H9 (cell line): ENCODE measurements around the gene IGFLR1. TPM values are rescaled to one million over a fixed set of nuclear protein-coding genes. Genes with fewer than 3 reads are reported as not detected.

Source experiments
- DNase-seq: peaks from one replicate; pipeline ENCODE4 v3.0.0-alpha.2; 2017
- H2AFZ ChIP-seq: one replicate; pipeline ENCODE4 v1.6.1; 2013; ENCODE audit warnings: mild to moderate bottlenecking, low read length, control low read depth, moderate library complexity
- H2AK5ac ChIP-seq: 2 replicates; pipeline ENCODE4 v1.6.1; 2013; ENCODE audit warnings: low read length, control low read depth, mixed read lengths; ENCODE audit not compliant: insufficient read length
- H2BK120ac ChIP-seq: one replicate; pipeline ENCODE4 v1.6.1; 2013; ENCODE audit warnings: low read depth, mild to moderate bottlenecking, low read length, control low read depth, inconsistent platforms; ENCODE audit not compliant: poor library complexity, severe bottlenecking
- H2BK12ac ChIP-seq: 2 replicates; pipeline ENCODE4 v1.6.1; 2013; ENCODE audit warnings: low read length, control low read depth, mixed read lengths, low read depth; ENCODE audit not compliant: insufficient read length
- H2BK15ac ChIP-seq: 2 replicates; pipeline ENCODE4 v1.6.1; 2013; ENCODE audit warnings: low read depth, low read length, control low read depth
- H2BK20ac ChIP-seq: one replicate; pipeline ENCODE4 v1.6.1; 2013; ENCODE audit warnings: low read depth, mild to moderate bottlenecking, low read length, control low read depth, inconsistent platforms; ENCODE audit not compliant: poor library complexity, severe bottlenecking
- H2BK5ac ChIP-seq: 2 replicates; pipeline ENCODE4 v1.6.1; 2013; ENCODE audit warnings: low read length, control low read depth, mixed read lengths; ENCODE audit not compliant: insufficient read length
- H3K14ac ChIP-seq: 2 replicates; pipeline ENCODE4 v1.6.1; 2013; ENCODE audit warnings: low read length, control low read depth; ENCODE audit not compliant: insufficient read depth
- H3K18ac ChIP-seq: 2 replicates; pipeline ENCODE4 v1.6.1; 2013; ENCODE audit warnings: low read depth, mild to moderate bottlenecking, mixed read lengths, low read length, control low read depth; ENCODE audit not compliant: insufficient read length
- H3K23ac ChIP-seq: 2 replicates; pipeline ENCODE4 v1.6.1; 2013; ENCODE audit warnings: low read length, control low read depth, mixed read lengths, low read depth; ENCODE audit not compliant: insufficient read length
- H3K23me2 ChIP-seq: 2 replicates; pipeline ENCODE4 v1.6.1; 2013; ENCODE audit warnings: low read depth, mild to moderate bottlenecking, mixed read lengths, low read length, control low read depth; ENCODE audit not compliant: insufficient read length, poor library complexity, severe bottlenecking
- H3K27ac ChIP-seq: 2 replicates; pipeline ENCODE4 v1.5.1; 2013; ENCODE audit warnings: low read length, control low read depth, mixed read lengths, low read depth; ENCODE audit not compliant: insufficient read length
- H3K27me3 ChIP-seq: 2 replicates; pipeline ENCODE4 v1.6.1; 2013; ENCODE audit warnings: low read length, control low read depth, inconsistent platforms; ENCODE audit not compliant: insufficient read depth
- H3K4ac ChIP-seq: 2 replicates; pipeline ENCODE4 v1.6.1; 2013; ENCODE audit warnings: low read depth, mild to moderate bottlenecking, control low read depth, inconsistent platforms, low read length, moderate library complexity
- H3K4me1 ChIP-seq: 2 replicates; pipeline ENCODE4 v1.6.1; 2013; ENCODE audit warnings: low read length, control low read depth, inconsistent platforms; ENCODE audit not compliant: insufficient read depth
- H3K4me2 ChIP-seq: 2 replicates; pipeline ENCODE4 v1.6.1; 2013; ENCODE audit warnings: low read length, control low read depth, mixed read lengths; ENCODE audit not compliant: insufficient read length, insufficient read depth
- H3K56ac ChIP-seq: 2 replicates; pipeline ENCODE4 v1.6.1; 2013; ENCODE audit warnings: low read depth, mild to moderate bottlenecking, mixed read lengths, low read length, control low read depth; ENCODE audit not compliant: insufficient read length
- H3K79me1 ChIP-seq: 2 replicates; pipeline ENCODE4 v1.6.1; 2013; ENCODE audit warnings: low read depth, mild to moderate bottlenecking, moderate library complexity, low read length, control low read depth, inconsistent platforms; ENCODE audit not compliant: insufficient read depth, poor library complexity, severe bottlenecking
- H3K79me2 ChIP-seq: 2 replicates; pipeline ENCODE4 v1.6.1; 2013; ENCODE audit warnings: low read length, control low read depth, inconsistent platforms; ENCODE audit not compliant: insufficient read depth
- H3K9ac ChIP-seq: 2 replicates; pipeline ENCODE4 v1.6.1; 2013; ENCODE audit warnings: low read length, control low read depth, mixed read lengths; ENCODE audit not compliant: insufficient read length; ENCODE audit errors: extremely low read depth
- H3K9me3 ChIP-seq: one replicate; pipeline ENCODE4 v1.6.1; 2013; ENCODE audit warnings: low read depth, low read length, inconsistent platforms; ENCODE audit not compliant: control insufficient read depth
- H3T11ph ChIP-seq: one replicate; pipeline ENCODE4 v1.6.1; 2013; ENCODE audit warnings: mild to moderate bottlenecking, low read length, control low read depth, inconsistent platforms
- H4K20me1 ChIP-seq: one replicate; pipeline ENCODE4 v1.6.1; 2013; ENCODE audit not compliant: control insufficient read depth, insufficient read length, insufficient read depth
- H4K5ac ChIP-seq: 2 replicates; pipeline ENCODE4 v1.6.1; 2013; ENCODE audit warnings: low read depth, mild to moderate bottlenecking, mixed read lengths, low read length, control low read depth; ENCODE audit not compliant: insufficient read length
- H4K8ac ChIP-seq: replicated peaks from 2 replicates; pipeline ENCODE4 v1.6.1; 2013; ENCODE audit warnings: low read length, control low read depth, mixed read lengths, low read depth; ENCODE audit not compliant: insufficient read length
- H4K91ac ChIP-seq: 2 replicates; pipeline ENCODE4 v1.6.1; 2013; ENCODE audit warnings: low read depth, mild to moderate bottlenecking, moderate library complexity, mixed read lengths, low read length, control low read depth; ENCODE audit not compliant: insufficient read length
- H3K27ac Mint-ChIP-seq, 3 experiments: 2 replicates in 2 of 3; 3 replicates in 1 of 3; pipeline ENCODE4 v1.8.0; 2020 to 2021; ENCODE audit warnings: mixed read lengths in 3 of 3, mild to moderate bottlenecking in 1 of 3, moderate library complexity in 1 of 3
- H3K27me3 Mint-ChIP-seq: 2 replicates; pipeline ENCODE4 v1.8.0; 2021; ENCODE audit warnings: low read depth, mild to moderate bottlenecking, moderate library complexity, mixed read lengths
- H3K36me3 Mint-ChIP-seq, 3 experiments: 2 replicates in 2 of 3; 3 replicates in 1 of 3; pipeline ENCODE4 v1.8.0; 2020 to 2021; ENCODE audit warnings: low read depth in 3 of 3, mixed read lengths in 3 of 3; ENCODE audit not compliant: insufficient read depth in 1 of 3
- H3K4me1 Mint-ChIP-seq, 2 experiments: 2 replicates each; pipeline ENCODE4 v1.8.0; 2020; ENCODE audit warnings: mixed read lengths in 2 of 2
- H3K4me3 Mint-ChIP-seq, 2 experiments: 2 replicates in 1 of 2; 3 replicates in 1 of 2; pipeline ENCODE4 v1.8.0; 2020 to 2021; ENCODE audit warnings: mild to moderate bottlenecking in 2 of 2, mixed read lengths in 2 of 2, moderate library complexity in 1 of 2
- H3K9me3 Mint-ChIP-seq, 2 experiments: 2 replicates in 1 of 2; 3 replicates in 1 of 2; pipeline ENCODE4 v1.8.0; 2020; ENCODE audit warnings: mild to moderate bottlenecking in 2 of 2, mixed read lengths in 2 of 2, moderate library complexity in 1 of 2
- WGBS: extraction: QIAGEN DNeasy Blood & Tissue Kit; methylation state at CpG from one replicate; pipeline ENCODE4 v1.1.7; 2013; ENCODE audit warnings: missing lambda C conversion rate, low lambda C conversion rate, mixed read lengths; ENCODE audit not compliant: insufficient read length; ENCODE audit errors: extremely low coverage; 5-methylcytosine and 5-hydroxymethylcytosine counted together
- total RNA-seq: library from RNA; stranded (reverse); gene quantifications from 2 replicates; pipeline ENCODE4 v1.2.1, GENCODE V29; 2021
- TF ChIP-seq, protein P1 (sequence below): fragments of 200-600 bp; sonication (generic); conservative IDR thresholded peaks from 3 replicates; pipeline ENCODE4 v1.8.0; 2021; ENCODE audit warnings: antibody characterized with exemption, mild to moderate bottlenecking

Gene IGFLR1
- total RNA-seq, 1 experiment from 2014 or later, result 2.9 TPM

DNA sequence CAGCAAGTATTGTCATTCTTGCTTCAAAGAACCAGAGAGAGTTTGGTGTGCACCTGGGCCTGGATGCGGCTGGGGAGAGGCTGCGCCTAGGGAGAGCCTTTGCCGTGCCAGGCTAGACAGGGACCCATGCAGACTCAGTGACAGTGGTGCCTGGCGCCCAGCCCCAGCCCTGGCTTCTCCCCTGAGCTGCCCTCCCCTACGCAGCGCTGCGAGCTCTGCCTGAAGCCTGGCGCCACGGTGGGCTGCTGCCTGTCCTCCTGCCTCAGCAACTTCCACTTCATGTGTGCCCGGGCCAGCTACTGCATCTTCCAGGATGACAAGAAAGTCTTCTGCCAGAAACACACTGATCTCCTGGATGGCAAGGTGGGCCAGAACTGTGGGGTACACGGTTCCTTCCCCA is 12.5 kb downstream of the IGFLR1 start:
- Histone ChIP-seq H3K27ac (no peak overlapping the region), H3K79me1 (no peaks in the 10 kb centered on the region), H3K79me2 (no peaks in the 10 kb centered on the region), H3T11ph (no peak overlapping the region), H3K4me1 (no peaks in the 10 kb centered on the region), H2BK15ac (no peak overlapping the region), H3K4me2 (no peak overlapping the region), H2BK120ac (no peak overlapping the region), H2AFZ (no peak overlapping the region), H3K18ac (no peak overlapping the region), H3K9me3 (no peaks in the 10 kb centered on the region), H4K91ac (no peak overlapping the region), H3K23ac (no peak overlapping the region), H4K5ac (no peak overlapping the region), H3K9ac (no peak overlapping the region), H2AK5ac (no peak overlapping the region), H3K56ac (no peak overlapping the region), H2BK5ac (no peak overlapping the region), H4K8ac (no peak overlapping the region), H4K20me1 (no peaks in the 10 kb centered on the region), H3K23me2 (no peaks in the 10 kb centered on the region), H2BK12ac (no peak overlapping the region), H3K27me3 (no peaks in the 10 kb centered on the region), H2BK20ac (no peak overlapping the region), H3K4ac (no peak overlapping the region), H3K14ac (no peak overlapping the region)
- H3K4me1 Mint-ChIP-seq, result no peaks in the 10 kb centered on the region
- TF ChIP-seq, protein P1, sequence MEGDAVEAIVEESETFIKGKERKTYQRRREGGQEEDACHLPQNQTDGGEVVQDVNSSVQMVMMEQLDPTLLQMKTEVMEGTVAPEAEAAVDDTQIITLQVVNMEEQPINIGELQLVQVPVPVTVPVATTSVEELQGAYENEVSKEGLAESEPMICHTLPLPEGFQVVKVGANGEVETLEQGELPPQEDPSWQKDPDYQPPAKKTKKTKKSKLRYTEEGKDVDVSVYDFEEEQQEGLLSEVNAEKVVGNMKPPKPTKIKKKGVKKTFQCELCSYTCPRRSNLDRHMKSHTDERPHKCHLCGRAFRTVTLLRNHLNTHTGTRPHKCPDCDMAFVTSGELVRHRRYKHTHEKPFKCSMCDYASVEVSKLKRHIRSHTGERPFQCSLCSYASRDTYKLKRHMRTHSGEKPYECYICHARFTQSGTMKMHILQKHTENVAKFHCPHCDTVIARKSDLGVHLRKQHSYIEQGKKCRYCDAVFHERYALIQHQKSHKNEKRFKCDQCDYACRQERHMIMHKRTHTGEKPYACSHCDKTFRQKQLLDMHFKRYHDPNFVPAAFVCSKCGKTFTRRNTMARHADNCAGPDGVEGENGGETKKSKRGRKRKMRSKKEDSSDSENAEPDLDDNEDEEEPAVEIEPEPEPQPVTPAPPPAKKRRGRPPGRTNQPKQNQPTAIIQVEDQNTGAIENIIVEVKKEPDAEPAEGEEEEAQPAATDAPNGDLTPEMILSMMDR, result no peak
- no CpG with 5 or more reads among the region's 11 CpGs for WGBS
- no peak overlapping the region for H3K27ac Mint-ChIP-seq
- DNase-seq, result no peak
- H3K4me3 Mint-ChIP-seq, result no peak overlapping the region
- no peaks in the 10 kb centered on the region; the same call in 1 of the 2 replicates for H3K27me3 Mint-ChIP-seq
- H3K9me3 Mint-ChIP-seq, result no peaks in the 10 kb centered on the region
- peaks cover 59 to 81% (median 81%) of the 10 kb centered on the region in 3 experiments for H3K36me3 Mint-ChIP-seq
